GM12878 (cell line): ENCODE results near the gene ANAPC2. TPM values are rescaled to one million over a fixed set of nuclear protein-coding genes. Genes with fewer than 3 reads are reported as not detected.

Experiments used
- ATAC-seq: fragments of 200-7000 bp; cut with Tn5 transposase; 3 replicates; pipeline ENCODE4 v1.9.1; 2020; ENCODE audit warnings: mild to moderate bottlenecking, moderate library complexity
- BruUV-seq: library from RNA; stranded (reverse); fragments of 400-500 nt; replicated peaks from 2 replicates; lab custom pipeline; 2021; lab: Mats Ljungman, UMichigan
- CTCF ChIA-PET: fragments of 300-600 bp; sonication (Branson Sonifier 250); formaldehyde crosslinking; extraction: SDS; loops from one replicate; lab custom pipeline; 2021; ENCODE audit warnings: inconsistent platforms; lab: Yijun Ruan, JAX
- POLR2A ChIA-PET: fragments of 350-600 bp; formaldehyde crosslinking; extraction: SDS; loops from one replicate; lab custom pipeline; 2021; ENCODE audit warnings: inconsistent platforms; lab: Charles Lee
- RAD21 ChIA-PET: fragments of 300-600 bp; sonication (Branson Sonifier 250); formaldehyde crosslinking; loops from one replicate; lab custom pipeline; 2023; ENCODE audit warnings: antibody characterized with exemption; ENCODE audit not compliant: unreplicated experiment; lab: Charles Lee
- SMC1A ChIA-PET: fragments of 300-600 bp; sonication (Branson Sonifier 250); formaldehyde crosslinking; loops from one replicate; lab custom pipeline; 2023; ENCODE audit not compliant: unreplicated experiment, uncharacterized antibody; lab: Charles Lee
- DNase-seq: peaks from one replicate; pipeline ENCODE4 v3.0.0-alpha.2; 2011; ENCODE audit warnings: low read depth, low spot score
- FAIRE-seq: peaks from 3 replicates; lab custom pipeline; 2011; peaks lifted over from hg19 to GRCh38; lab: Jason Lieb, UNC
- H2AFZ ChIP-seq: 2 replicates; pipeline ENCODE4 v1.6.0; 2011; ENCODE audit warnings: low read depth, low read length, control low read depth; ENCODE audit not compliant: control insufficient read depth
- H3K27ac ChIP-seq: 2 replicates; pipeline ENCODE4 v1.5.1; 2011; ENCODE audit warnings: control low read depth; ENCODE audit not compliant: control insufficient read depth, insufficient read depth
- H3K27me3 ChIP-seq, 2 experiments: replicated peaks in 1 of 2; 2 replicates each; pipeline versions ENCODE4 v1.6.0 to v1.6.1; 2011; ENCODE audit warnings: low read length in 1 of 2; ENCODE audit not compliant: control insufficient read depth in 2 of 2, insufficient read depth in 2 of 2
- H3K36me3 ChIP-seq, 2 experiments: 2 replicates each; pipeline ENCODE4 v1.5.1; 2011; ENCODE audit warnings: low read length in 1 of 2; ENCODE audit not compliant: control insufficient read depth in 2 of 2, insufficient read depth in 2 of 2
- H3K4me1 ChIP-seq: 2 replicates; pipeline ENCODE4 v1.6.1; 2011; ENCODE audit warnings: mild to moderate bottlenecking, low read length, moderate library complexity, mixed read lengths; ENCODE audit not compliant: control insufficient read depth, insufficient read depth
- H3K4me2 ChIP-seq: 2 replicates; pipeline ENCODE4 v1.6.0; 2011; ENCODE audit warnings: control low read depth; ENCODE audit not compliant: control insufficient read depth, insufficient read depth
- H3K4me3 ChIP-seq: fragments of 200-600 bp; sonication (generic); 2 replicates; pipeline ENCODE4 v1.5.1; 2016
- H3K79me2 ChIP-seq: 2 replicates; pipeline ENCODE4 v1.6.0; 2011; ENCODE audit warnings: low read length; ENCODE audit not compliant: control insufficient read depth, insufficient read depth
- H3K9ac ChIP-seq: 2 replicates; pipeline ENCODE4 v1.8.0; 2011; ENCODE audit warnings: low read length, control low read depth, mixed read lengths; ENCODE audit not compliant: control insufficient read depth, insufficient read depth
- H3K9me3 ChIP-seq: replicated peaks from 3 replicates; pipeline ENCODE4 v1.5.1; 2011; ENCODE audit warnings: mild to moderate bottlenecking, low read length; ENCODE audit not compliant: control insufficient read depth, insufficient read depth
- H4K20me1 ChIP-seq: 2 replicates; pipeline ENCODE4 v1.6.0; 2011; ENCODE audit not compliant: control insufficient read depth, insufficient read depth
- BMI1 ChIP-seq: fragments of 450-650 bp; IDR thresholded peaks from 2 replicates; pipeline ENCODE4 v1.6.1; 2016; ENCODE audit warnings: mild to moderate bottlenecking, moderate library complexity, borderline replicate concordance
- CEBPB ChIP-seq, 2 experiments: fragments of 150-350 bp in 1 of 2; IDR thresholded peaks; 2 replicates each; pipeline ENCODE4 v1.6.1; 2012 to 2014; ENCODE audit warnings: low read depth in 2 of 2, low read length in 2 of 2, borderline replicate concordance in 1 of 2, inconsistent platforms in 1 of 2
- ETV6 ChIP-seq, 2 experiments: fragments of 450-650 bp in 1 of 2; IDR thresholded peaks in 1 of 2; conservative IDR thresholded peaks in 1 of 2; 2 replicates each; pipeline ENCODE4 v1.6.1; 2014; ENCODE audit warnings: antibody characterized with exemption in 1 of 2, borderline replicate concordance in 1 of 2, low read depth in 1 of 2, mild to moderate bottlenecking in 1 of 2, moderate library complexity in 1 of 2
- FOS ChIP-seq: IDR thresholded peaks from 3 replicates; pipeline ENCODE4 v1.6.1; 2011; ENCODE audit warnings: borderline replicate concordance; ENCODE audit not compliant: insufficient read length; ENCODE audit errors: extremely low read depth
- HDGF ChIP-seq: fragments of 450-650 bp; IDR thresholded peaks from 2 replicates; pipeline ENCODE4 v1.6.1; 2016; ENCODE audit warnings: antibody characterized with exemption
- IRF4 ChIP-seq: IDR thresholded peaks from 2 replicates; pipeline ENCODE4 v1.6.1; 2011; ENCODE audit warnings: low read depth, low read length
- JUNB ChIP-seq: IDR thresholded peaks from 2 replicates; pipeline ENCODE4 v1.6.1; 2016; ENCODE audit warnings: antibody characterized with exemption, mild to moderate bottlenecking
- JUND ChIP-seq: IDR thresholded peaks from 2 replicates; pipeline ENCODE4 v1.6.1; 2012; ENCODE audit warnings: low read depth, mild to moderate bottlenecking, low read length, improper control_type of control experiment, moderate library complexity
- KDM1A ChIP-seq: fragments of 200-600 bp; sonication (generic); IDR thresholded peaks from 2 replicates; pipeline ENCODE4 v1.6.1; 2016; ENCODE audit warnings: borderline replicate concordance
- MXI1 ChIP-seq: fragments of 150-350 bp; IDR thresholded peaks from 2 replicates; pipeline ENCODE4 v1.6.1; 2011; ENCODE audit warnings: low read depth, mild to moderate bottlenecking, inconsistent platforms, low read length, improper control_type of control experiment
- NFYA ChIP-seq: IDR thresholded peaks from 2 replicates; pipeline ENCODE4 v1.6.1; 2011; ENCODE audit warnings: low read depth, mild to moderate bottlenecking, low read length, improper control_type of control experiment, borderline replicate concordance
- NR2C1 ChIP-seq: fragments of 450-650 bp; IDR thresholded peaks from 2 replicates; pipeline ENCODE4 v1.6.1; 2017; ENCODE audit warnings: antibody characterized with exemption, mild to moderate bottlenecking, moderate library complexity
- NRF1 ChIP-seq: conservative IDR thresholded peaks from 2 replicates; pipeline ENCODE4 v1.6.1; 2011; ENCODE audit warnings: mild to moderate bottlenecking, low read depth, low read length, improper control_type of control experiment
- SMAD5 ChIP-seq: IDR thresholded peaks from 2 replicates; pipeline ENCODE4 v1.6.1; 2016; ENCODE audit warnings: antibody characterized with exemption, low read depth
- SREBF1 ChIP-seq: IDR thresholded peaks from 2 replicates; pipeline ENCODE4 v1.6.1; 2012; ENCODE audit warnings: mild to moderate bottlenecking, low read length
- ZZZ3 ChIP-seq: IDR thresholded peaks from 2 replicates; pipeline ENCODE4 v1.6.1; 2011; ENCODE audit warnings: low read depth; ENCODE audit not compliant: control insufficient read depth, insufficient read length
- WGBS: methylation state at CpG from one replicate; pipeline ENCODE4 v1.1.6; 2016; ENCODE audit warnings: low lambda C conversion rate; ENCODE audit not compliant: insufficient replicate concordance, insufficient coverage; ENCODE audit errors: missing lambda C conversion rate; 5-methylcytosine and 5-hydroxymethylcytosine counted together
- in situ Hi-C: fragments of 300-500 bp; cut with MboI; formaldehyde crosslinking; loops from 9 replicates; pipeline ENCODE4 v1.14.3; 2018; ENCODE audit warnings: mixed read lengths
- intact Hi-C: fragments of 100-400 bp; cut with micrococcal nuclease; formaldehyde crosslinking; loops from one replicate; pipeline ENCODE4 v1.14.2; 2022; ENCODE audit not compliant: unreplicated experiment
- polyA plus RNA-seq, 11 experiments: library from polyadenylated mRNA; depleted of rRNA in 4 of 11; unstranded in 6 of 11; stranded (reverse) in 5 of 11; fragments of >200 nt; fragmentation: Nextera tagmentation in 4 of 11; fragmentation: Illumina TruSeq in 1 of 11; extraction: Ambion mirVana in 4 of 11; extraction: Trizol in 1 of 11; gene quantifications; 1 replicate in 1 of 11; 2 replicates in 10 of 11; pipeline versions ENCODE4 v1.2.1 to v1.2.3, GENCODE V29; 2011 to 2016; ENCODE audit warnings: inconsistent platforms in 2 of 11, missing spikeins in 2 of 11, low read depth in 1 of 11
- total RNA-seq, 4 experiments: library from RNA; depleted of rRNA in 3 of 4; stranded (reverse); fragments of >200 nt in 3 of 4; fragmentation: Illumina TruSeq in 1 of 4; extraction: Trizol in 1 of 4; gene quantifications; 2 replicates each; pipeline versions ENCODE4 v1.2.1 to v1.2.3, GENCODE V29; 2013 to 2021
- TF ChIP-seq, protein P1 (sequence below): fragments of 450-650 bp; IDR thresholded peaks from 2 replicates; pipeline ENCODE4 v1.6.1; 2016; ENCODE audit warnings: mild to moderate bottlenecking
- TF ChIP-seq, protein P2 (sequence below): IDR thresholded peaks from 2 replicates; pipeline ENCODE4 v1.6.1; 2012; ENCODE audit warnings: low read length, inconsistent platforms
- TF ChIP-seq, protein P3 (sequence below): fragments of 450-650 bp; IDR thresholded peaks from 2 replicates; pipeline ENCODE4 v1.6.1; 2017; ENCODE audit warnings: borderline replicate concordance

The ANAPC2 gene
- total and polyA plus RNA-seq, 10 of the 15 experiments (the other 5 are each of a cell fraction or from before 2014, with no cell fraction given) = 0.03 to 65.2 (median 20.5) TPM

DNA sequence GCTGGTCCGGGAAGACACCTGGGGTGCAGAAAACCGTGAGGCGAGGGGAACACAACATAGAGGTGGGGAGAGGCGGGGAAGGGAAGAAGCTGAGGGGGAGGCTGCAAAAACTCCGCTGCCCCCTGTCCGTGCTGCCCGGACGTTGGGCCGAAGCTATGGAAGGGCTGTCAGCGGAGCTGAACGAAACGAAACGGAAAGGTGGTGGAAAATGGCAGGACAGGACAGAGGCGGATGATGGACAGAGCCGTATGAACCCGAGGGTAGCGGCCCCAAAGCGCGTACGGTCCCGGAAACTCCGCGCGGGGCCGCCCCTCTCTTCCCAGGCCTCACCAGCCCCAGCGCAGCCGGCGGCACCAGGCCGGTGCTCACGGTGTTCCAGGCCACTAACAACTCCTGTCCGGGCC, 272 bp downstream of the ANAPC2 start (continued):
- TF ChIP-seq, protein P1, sequence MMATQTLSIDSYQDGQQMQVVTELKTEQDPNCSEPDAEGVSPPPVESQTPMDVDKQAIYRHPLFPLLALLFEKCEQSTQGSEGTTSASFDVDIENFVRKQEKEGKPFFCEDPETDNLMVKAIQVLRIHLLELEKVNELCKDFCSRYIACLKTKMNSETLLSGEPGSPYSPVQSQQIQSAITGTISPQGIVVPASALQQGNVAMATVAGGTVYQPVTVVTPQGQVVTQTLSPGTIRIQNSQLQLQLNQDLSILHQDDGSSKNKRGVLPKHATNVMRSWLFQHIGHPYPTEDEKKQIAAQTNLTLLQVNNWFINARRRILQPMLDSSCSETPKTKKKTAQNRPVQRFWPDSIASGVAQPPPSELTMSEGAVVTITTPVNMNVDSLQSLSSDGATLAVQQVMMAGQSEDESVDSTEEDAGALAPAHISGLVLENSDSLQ = peak; percentile 69
- peak; percentile 48; the same call in 1 of the 2 replicates for TF ChIP-seq HDGF

DNA sequence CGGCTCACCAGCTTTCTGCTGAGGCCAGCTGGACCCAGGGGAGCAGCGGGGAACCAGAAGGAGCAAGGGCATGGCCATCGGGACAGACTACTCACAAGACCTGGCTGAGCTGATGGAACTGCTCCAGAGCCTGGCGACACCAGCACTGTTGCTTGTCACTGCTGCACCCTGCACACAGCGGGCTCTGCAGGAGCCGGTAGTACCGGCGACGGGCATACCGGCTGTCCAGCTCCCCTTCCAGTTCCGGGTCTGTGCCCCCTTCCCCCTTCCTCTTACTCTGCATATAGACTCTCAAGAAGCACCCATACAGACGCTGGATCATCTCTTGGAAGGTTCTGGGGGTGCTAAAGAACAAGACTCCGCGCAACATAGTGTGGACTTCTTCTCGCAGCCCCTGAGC, 974 bp downstream of the ANAPC2 start:
- FAIRE-seq (no peak), ATAC-seq (no peak), DNase-seq (no peak)
- peak overlapping the region; percentile 80 for H3K9ac ChIP-seq
- peak overlapping the region; percentile 99 for H3K4me3 ChIP-seq
- peaks cover 35% of the 10 kb centered on the region for H3K79me2 ChIP-seq
- 72% methylated on average over 15 of the region's 15 CpGs for WGBS
- peaks cover 22% of the 10 kb centered on the region for H3K4me1 ChIP-seq
- RAD21 ChIA-PET = interaction anchor here (0.8 to 3.6 kb wide), 6 partner anchors 14 to 57 kb away, joined by 3 to 23 read pairs (median 8); partner anchors contain the start of gene RNF208
- no peaks in the 10 kb centered on the region for H3K9me3 ChIP-seq
- no TSS peak for BruUV-seq
- SMC1A ChIA-PET = interaction anchor here (1.0 to 2.5 kb wide), 3 partner anchors 17 to 240 kb away, joined by 4 to 13 read pairs (median 5); no protein-coding TSS in a partner anchor
- POLR2A ChIA-PET = interaction anchor here (0.9 to 4.6 kb wide), 4 partner anchors 16 to 36 kb away, joined by 3 to 22 read pairs (median 6); partner anchors contain the start of genes CYSRT1 and RNF208
- CTCF ChIA-PET = interaction anchor here (1.3 to 2.0 kb wide), 3 partner anchors 36 to 152 kb away, joined by 3 to 18 read pairs (median 4); partner anchors contain the start of genes CYSRT1 and RNF208
- no peak for TF ChIP-seq ZZZ3
- no peak for TF ChIP-seq MXI1
- TF ChIP-seq FOS = no peak
- no peak for TF ChIP-seq NFYA
- TF ChIP-seq NR2C1 = no peak
- TF ChIP-seq CEBPB (IDR thresholded peaks at IDR 0.05; ENCODE audit: borderline replicate concordance in 1 of 2, low read depth in 2 of 2, low read length in 2 of 2) = no peak
- TF ChIP-seq, protein P2, sequence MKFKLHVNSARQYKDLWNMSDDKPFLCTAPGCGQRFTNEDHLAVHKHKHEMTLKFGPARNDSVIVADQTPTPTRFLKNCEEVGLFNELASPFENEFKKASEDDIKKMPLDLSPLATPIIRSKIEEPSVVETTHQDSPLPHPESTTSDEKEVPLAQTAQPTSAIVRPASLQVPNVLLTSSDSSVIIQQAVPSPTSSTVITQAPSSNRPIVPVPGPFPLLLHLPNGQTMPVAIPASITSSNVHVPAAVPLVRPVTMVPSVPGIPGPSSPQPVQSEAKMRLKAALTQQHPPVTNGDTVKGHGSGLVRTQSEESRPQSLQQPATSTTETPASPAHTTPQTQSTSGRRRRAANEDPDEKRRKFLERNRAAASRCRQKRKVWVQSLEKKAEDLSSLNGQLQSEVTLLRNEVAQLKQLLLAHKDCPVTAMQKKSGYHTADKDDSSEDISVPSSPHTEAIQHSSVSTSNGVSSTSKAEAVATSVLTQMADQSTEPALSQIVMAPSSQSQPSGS = no peak
- TF ChIP-seq JUNB = no peak
- no peak for TF ChIP-seq SMAD5
- TF ChIP-seq JUND = no peak
- no peak for TF ChIP-seq BMI1
- no peak for TF ChIP-seq IRF4
- no peak for TF ChIP-seq KDM1A
- no peak for TF ChIP-seq NRF1
- no peak for TF ChIP-seq SREBF1
- TF ChIP-seq, protein P3, sequence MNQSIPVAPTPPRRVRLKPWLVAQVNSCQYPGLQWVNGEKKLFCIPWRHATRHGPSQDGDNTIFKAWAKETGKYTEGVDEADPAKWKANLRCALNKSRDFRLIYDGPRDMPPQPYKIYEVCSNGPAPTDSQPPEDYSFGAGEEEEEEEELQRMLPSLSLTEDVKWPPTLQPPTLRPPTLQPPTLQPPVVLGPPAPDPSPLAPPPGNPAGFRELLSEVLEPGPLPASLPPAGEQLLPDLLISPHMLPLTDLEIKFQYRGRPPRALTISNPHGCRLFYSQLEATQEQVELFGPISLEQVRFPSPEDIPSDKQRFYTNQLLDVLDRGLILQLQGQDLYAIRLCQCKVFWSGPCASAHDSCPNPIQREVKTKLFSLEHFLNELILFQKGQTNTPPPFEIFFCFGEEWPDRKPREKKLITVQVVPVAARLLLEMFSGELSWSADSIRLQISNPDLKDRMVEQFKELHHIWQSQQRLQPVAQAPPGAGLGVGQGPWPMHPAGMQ = no peak
- TF ChIP-seq ETV6 (conservative IDR thresholded peaks at IDR 0.05 in 1 of 2, IDR thresholded peaks at IDR 0.05 in 1 of 2; ENCODE audit: borderline replicate concordance in 1 of 2, low read depth in 1 of 2) = no peak
- in situ Hi-C loops (no loop called here), intact Hi-C loops (loop anchor here (5.0 kb wide), 2 partner anchors 35 to 60 kb away; partner anchors contain the start of gene RNF208)
- H2AFZ ChIP-seq = no peak overlapping the region
- H3K27ac ChIP-seq = peak overlapping the region; percentile 77
- no peaks in the 10 kb centered on the region for H3K27me3 ChIP-seq
- H3K36me3 ChIP-seq = peaks cover 7 to 21% of the 10 kb centered on the region in 2 experiments
- peak overlapping the region; percentile 93 for H3K4me2 ChIP-seq
- peaks cover 7% of the 10 kb centered on the region; the same call in 1 of the 2 replicates for H4K20me1 ChIP-seq
